HG03378 (cell line): ENCODE data around the gene IRF3.

ENCODE experiments used
- ATAC-seq: cut with Tn5 transposase; IDR thresholded peaks from one replicate; pipeline ENCODE4 v1.9.1; 2021; ENCODE audit warnings: mild to moderate bottlenecking, moderate library complexity; ENCODE audit not compliant: unreplicated experiment

Gene IRF3

DNA sequence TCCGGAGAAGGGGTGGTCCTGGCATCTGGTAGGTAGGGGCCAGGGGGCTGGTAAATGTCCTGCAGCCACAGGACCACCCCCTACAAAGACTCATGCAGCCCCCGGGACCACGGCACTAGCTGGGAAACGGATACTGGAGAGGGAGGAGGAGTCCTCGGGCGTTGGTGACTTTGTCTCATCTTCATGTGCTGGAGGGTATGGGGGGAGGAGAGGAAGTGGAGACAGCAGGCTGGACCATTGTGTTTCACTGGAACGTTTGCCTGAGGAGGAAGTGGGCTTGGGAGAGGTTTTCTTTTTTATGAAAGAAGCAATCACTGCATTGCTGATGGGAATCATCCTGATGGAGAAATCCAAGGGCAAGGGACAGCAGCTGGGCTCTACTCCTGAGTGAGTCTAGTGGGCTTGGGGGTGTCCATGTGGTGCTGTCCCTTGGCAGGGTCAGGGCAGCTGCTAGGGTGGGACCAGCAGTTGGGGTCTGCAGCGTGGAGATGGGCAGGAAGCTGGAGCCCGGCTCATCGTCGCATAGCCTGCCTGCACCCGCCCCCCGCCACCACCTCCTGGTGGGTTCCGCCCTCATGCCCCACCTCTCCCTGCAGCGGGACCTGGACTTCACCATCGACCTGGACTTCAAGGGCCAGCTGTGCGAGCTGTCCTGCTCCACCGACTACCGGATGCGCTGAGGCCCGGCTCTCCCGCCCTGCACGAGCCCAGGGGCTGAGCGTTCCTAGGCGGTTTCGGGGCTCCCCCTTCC is 22.1 kb upstream of the IRF3 start:
- ATAC-seq = no peak

DNA sequence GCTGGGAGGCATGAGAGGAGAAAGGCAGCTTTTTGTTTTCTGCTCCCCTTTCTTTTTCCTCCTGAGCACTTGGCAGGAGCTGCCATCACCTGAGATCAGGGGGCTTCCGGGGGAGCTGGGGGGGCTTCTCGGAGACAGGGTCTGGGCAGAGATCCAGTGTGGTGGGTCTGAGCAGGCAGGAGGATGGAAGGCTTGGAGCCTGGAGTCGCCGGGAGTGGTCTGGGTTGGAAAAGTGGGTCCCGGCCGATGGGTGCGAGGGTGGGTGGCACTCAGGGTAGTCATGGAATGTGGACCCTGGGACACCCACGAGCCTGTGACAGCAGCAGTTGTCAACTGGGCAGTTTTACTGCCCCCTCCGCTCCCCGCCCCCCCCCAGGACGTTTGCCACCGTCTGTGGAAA is 21.5 kb upstream of the IRF3 start:
- no peak for ATAC-seq

DNA sequence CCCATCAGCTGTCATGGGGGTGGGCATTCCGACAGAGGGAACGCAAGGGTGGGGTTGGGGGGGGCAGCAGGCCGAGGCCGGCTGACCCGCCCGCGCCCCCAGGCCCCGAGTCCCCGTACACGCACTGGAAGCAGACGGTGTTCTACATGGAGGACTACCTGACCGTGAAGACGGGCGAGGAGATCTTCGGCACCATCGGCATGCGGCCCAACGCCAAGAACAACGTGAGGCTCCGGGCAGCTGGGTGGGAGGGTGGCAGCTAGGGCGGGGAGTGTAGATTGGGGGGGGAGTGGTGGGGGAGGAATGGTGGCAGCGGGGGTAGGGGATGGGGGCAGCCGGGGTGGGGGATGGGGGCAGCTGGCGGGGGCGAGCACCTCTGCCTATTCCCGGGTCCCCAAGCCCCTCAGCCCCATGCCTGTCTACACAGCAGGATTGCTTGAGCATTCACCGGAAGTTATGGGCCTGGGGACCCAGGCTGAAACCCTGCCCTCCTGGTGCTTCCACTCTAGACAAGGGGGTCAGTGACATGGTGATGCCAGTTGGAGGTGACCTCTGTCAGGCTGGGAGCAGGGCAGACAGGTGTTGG is 20.9 kb upstream of the IRF3 start:
- no peak for ATAC-seq

DNA sequence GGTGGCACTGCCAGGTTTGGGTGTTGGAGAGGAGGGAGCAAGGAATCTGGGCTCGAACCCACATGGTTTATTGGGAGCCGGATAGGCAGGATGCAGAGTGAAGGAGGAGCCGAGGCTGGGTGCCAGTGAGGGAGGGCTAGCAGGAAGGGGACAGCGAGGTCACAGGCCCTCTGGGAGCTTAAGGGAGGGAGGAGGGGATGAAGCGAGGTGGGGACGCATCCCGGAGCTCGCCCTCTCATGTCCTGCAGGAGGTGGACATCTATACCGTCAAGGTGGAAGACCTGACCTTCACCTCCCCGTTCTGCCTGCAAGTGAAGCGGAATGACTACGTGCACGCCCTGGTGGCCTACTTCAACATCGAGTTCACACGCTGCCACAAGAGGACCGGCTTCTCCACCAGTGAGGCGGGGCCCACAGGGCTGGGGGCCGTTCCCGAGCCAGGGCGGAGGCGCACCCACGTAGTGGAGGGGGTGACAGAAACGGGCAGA is 20.2 kb upstream of the IRF3 start:
- no peak for ATAC-seq

DNA sequence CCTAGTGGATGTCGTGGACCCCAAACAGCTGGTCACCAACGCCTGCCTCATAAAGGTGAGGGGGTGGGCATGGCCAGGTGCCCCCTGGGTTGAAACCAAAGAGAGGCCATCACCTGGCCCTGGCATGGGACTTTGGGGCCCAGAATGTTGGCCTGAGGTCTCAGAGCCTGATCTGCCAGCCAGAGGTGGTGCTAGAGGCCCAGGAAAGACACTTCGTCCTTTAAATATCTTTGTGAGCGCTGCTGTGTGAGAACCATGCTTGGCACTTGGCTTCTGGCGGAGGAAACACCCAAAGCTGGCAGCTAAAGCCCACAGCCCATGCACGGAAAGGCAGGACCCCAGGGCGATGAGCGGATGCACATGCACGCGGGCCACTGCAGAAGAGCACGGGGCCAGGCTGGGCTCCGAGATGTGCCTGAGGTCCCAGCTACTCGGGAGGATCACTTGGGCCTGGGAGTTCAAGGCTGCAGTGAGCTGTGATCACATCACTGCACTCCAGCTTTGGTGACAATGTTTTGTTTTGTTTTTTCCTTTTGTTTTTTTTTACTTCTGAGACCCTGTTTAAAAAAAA is 19.4 kb upstream of the IRF3 start:
- no peak for ATAC-seq

- ATAC-seq = no peak
Observed at GRCh38 chr19:49684251-49684982, 18.8 kb upstream of the IRF3 start.

DNA sequence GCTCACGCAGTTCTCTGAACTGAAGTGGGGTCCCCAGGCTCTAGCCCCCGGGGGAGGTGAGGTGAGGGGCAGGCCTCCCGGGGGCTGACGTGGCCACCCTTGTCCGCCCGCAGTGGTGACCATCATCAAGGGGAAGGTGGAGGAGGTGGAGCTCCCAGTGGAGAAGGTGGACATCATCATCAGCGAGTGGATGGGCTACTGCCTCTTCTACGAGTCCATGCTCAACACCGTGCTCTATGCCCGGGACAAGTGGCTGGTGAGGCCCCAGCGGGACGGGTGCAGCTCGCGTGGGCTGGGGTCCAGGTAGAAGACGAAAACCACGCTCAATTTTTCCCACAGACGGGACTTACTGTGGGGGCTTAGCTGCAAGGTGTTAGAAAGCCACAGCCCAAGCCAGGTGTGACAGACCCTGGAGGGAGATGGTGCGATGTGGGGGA is 18.2 kb upstream of the IRF3 start:
- ATAC-seq = no peak

- no peak for ATAC-seq
Observed at GRCh38 chr19:49682274-49682673, 16.6 kb upstream of the IRF3 start.

DNA sequence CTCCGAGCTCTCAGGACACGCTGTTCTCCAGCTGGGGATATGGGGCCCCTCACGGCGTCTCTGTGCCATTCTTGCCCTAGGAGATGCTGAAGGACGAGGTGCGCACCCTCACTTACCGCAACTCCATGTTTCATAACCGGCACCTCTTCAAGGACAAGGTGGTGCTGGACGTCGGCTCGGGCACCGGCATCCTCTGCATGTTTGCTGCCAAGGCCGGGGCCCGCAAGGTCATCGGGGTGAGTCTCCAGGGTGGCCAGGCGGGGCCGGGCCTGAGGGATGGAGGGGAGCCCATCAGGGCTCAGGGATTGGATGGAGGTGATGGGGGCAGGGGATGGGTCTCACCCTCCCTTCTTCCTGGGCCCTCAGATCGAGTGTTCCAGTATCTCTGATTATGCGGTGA is 16.2 kb upstream of the IRF3 start:
- ATAC-seq = no peak

DNA sequence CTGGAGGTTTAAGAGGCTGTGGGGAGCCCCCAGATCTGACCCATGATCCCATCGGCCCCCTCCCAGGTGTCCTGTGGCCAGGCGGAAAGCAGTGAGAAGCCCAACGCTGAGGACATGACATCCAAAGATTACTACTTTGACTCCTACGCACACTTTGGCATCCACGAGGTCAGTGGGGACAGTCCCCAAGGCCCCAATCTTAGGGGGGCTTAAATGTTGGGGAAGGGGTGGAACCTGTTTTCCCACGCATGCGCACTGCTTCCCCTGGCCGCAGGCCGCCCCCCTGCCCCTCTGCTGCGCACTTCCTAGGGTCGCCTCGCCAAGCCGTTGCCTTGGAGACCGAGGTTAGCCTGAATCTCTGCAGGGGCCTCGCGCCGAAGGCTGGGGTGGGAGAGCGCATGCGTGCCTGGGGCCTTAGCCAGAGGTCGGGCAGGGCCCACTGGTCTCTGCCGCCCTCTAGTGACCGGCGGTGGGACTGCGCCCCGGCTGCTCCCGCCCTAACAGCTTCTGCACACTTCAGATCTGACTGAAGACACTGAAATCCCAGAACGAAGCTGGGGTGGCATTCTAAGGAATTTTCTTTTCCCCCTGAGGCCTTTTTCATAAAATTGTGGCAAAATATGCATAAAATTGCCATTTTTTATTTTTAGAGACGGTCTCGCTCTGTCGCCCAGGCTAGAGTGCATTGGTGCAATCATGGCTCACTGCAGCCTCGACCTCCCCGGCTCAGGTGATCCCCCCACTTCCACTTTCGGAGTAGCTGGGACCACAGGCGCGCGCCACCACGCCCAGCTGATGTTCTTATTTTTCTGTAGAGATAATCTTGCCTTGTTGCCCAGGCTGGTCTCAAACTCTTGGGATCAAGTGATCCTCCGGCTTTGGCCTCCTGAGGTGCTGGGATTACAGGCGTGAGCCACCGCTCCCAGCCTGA is 15.0 kb upstream of the IRF3 start:
- ATAC-seq = no peak

DNA sequence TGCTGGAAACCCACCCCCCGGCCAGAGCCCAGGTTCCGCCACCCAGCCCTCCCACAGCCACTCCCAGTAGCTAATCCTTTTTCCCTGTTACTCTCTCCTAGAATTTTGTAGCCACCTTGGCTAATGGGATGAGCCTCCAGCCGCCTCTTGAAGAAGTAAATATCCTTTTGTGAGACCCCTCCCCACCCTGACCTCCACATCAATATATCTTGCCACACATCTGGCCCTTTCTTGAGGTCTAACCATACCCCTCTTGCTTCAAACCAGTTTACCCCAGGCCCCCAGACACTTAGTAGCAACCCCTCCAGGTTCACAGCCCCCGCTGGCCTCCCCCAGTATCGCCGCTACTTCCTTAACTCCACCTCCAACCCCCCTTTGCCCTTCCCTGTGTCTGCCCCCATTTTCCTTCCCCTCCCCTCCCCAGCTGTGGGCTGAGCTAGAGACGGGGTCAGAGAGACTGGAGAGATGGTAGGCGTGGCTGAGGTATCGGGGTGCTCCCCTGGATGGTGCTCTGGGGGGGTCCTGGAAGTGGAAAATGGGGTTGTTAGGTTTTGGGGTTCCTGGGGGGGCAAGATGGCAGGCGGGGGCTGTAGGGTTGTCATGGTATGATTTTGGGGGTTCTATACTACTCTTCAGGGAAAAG is 14.2 kb upstream of the IRF3 start:
- ATAC-seq = no peak

- no peak for ATAC-seq
Observed at GRCh38 chr19:49678985-49679770, 13.5 kb upstream of the IRF3 start.

DNA sequence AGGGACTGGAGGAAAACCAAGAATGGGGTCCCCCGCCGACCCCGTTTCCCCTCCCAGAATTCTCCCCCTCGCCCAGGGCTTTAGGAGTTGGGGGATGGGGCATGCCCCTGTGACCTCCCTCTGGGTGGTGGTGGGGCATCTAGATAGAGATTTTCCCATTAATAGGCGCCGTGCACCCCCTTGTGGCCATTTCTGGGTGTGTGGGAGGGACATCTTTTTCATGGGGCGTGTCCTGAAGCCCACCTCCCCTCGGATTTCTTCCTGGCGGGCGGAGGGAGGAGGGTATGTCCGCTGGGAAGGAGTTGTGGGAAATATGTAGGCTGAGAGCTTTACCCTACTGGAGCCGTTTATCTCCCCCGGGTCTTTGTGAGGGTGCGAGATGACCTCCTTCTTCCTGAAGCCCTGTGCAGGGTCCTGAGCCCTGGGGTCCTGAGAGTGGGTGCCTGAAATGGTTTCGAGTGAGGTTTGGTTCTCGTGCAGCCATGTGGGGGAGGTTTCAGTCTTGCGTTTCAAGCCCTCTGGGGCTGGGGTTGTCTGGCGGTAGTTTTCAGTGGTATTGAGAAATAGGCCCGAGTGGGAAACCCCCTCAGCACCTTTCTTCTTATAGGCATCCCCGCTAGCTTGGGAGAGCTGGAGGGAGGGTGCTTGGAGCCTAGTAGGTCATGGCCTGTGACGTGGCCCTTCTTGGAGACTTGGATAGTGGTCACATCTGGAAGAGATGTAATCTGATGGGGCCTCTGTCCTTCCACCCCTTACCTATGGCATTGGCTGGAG is 12.4 kb upstream of the IRF3 start:
- ATAC-seq = no peak

- ATAC-seq = no peak
Observed at GRCh38 chr19:49677231-49677900, 11.7 kb upstream of the IRF3 start, which contains the start of gene PRMT1. PRMT1 (plus strand) TSS chr19:49677271; CDS start chr19:49677281, 10 bp downstream.

DNA sequence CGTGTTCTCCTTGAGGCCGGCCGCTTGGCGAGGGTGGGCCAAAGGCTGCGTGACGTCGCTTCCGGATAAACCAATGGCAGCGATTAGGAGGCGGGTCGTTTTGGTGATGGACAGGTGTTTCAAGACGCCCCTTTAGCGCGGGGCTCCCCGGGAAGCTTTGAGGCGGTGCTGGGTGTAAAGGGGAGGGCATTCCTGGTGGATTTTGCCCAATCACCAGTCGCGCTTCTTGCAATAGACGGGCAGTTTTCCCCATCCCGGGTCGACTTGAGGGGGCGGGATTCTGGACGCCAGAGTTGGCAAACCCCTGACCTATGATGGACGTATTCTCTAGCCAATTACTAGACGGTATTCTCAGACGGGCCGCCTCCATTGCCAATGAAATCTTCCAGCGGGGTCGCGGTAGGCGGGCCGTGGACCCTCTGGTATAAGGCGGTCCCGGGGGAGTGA is 11.2 kb upstream of the IRF3 start:
- no peak for ATAC-seq

DNA sequence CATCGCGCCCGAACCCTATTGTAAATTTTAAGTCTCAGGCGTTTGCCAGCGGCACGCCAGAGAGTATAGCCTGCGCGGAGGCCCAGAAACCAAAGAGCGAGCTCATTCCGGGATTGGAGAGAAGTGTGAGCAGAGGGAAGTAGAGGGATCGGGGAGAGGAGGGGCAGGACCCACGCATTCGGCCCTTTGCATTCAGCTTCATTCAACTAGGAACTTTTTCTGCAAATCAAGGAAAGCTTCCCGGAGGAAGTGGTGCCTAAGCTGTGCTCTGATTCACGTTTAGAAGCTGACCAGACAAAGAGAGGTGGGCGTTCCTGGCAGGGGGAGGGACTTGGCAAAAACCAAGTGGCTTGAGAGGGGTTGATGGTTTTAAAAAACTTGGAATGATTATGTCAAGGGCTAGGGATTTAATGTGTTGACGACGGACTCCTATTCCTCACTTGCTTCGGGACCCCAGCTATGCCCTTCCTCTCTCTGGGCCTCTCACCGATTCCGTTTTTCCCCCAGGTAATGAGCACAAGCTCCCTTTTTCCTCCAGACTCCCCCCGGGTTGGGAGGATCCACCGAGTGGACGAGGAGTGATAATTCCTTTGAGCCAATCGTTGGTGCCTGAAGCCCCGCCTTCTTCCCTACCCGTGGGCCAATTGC is 10.6 kb upstream of the IRF3 start:
- ATAC-seq = peak; percentile 54
